Caki2 (cell line): ENCODE data around the gene MAP2K6. TPM values are rescaled to one million over a fixed set of nuclear protein-coding genes. Genes with fewer than 3 reads are reported as not detected.

Experiments
- DNase-seq: peaks from one replicate; pipeline ENCODE4 v3.0.0-alpha.2; 2015; ENCODE audit warnings: low read depth
- in situ Hi-C: cut with HindIII; loops from 2 replicates; pipeline ENCODE4 v1.10.0; 2016; ENCODE audit warnings: low sequenced_read_pairs, low pct_unique_long_range_greater_than_20kb, mixed read lengths
- total RNA-seq: library from RNA; depleted of rRNA; stranded (reverse); fragments of >200 nt; shearing (Covaris generic); gene quantifications from 2 replicates; pipeline ENCODE4 v1.2.3, GENCODE V29; 2014; ENCODE audit warnings: low replicate concordance

Gene MAP2K6
- total RNA-seq, 1 experiment from 2014 or later = 6.3 TPM

DNA sequence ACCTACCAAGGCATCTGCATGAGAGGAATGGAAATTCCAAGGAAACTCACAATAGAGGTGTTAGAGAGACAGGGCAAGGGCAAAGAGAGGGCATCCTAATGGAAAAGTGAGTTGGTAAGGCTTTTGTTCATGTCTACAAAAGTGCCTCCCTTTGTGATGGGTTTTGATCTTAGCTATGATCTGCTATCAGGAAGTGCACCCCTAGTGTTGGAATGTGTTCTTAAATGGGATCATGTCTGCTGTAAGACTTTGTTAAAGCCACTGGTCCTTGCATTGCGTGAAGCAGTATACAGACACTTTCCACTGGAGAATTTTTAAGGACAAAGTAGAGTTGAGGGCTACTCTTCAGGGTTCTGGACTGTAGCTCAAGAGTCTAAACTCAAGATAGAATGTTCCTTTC lies 92.0 kb downstream of the MAP2K6 start:
- in situ Hi-C loops = no loop called here
- DNase-seq = no peak

DNA sequence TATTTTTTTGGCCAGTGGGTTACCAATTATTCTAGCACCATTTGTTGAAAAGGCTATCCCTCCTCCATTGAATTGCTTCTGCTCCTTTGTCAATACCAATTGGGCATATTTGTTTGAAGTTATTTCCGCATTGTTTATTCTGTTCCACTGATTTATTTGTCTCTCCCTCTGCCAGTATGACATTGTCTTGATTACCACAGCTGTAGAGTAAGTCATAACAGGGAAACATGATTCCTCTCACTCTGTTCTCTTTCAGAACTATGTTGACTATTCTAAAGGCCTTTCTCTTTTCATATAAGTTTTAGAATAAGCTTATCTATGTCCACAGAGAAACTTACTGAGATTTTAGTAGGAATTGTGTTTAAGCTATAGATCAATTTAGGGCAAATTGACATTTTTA lies 94.3 kb downstream of the MAP2K6 start:
- in situ Hi-C loops = no loop called here
- DNase-seq = no peak

DNA sequence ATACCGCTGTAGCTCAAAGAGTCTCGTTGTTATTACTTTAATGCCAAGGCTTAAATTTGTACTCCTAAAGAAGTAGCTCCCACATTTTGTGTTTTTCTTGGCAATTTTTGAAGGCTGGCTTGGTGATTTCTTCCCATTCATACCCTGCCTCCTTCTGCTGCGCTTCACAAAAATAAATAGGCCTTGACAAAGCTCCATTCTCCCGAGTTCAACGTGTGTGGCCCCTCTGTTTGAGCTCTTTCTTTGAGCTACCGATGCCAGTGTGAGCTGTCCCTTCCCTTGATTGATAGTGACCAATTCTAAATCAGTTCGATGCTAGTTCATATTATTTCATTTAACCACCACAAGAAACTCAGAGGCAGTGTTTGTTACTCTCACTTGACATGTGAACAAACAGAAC lies 96.8 kb downstream of the MAP2K6 start:
- no peak for DNase-seq
- in situ Hi-C loops = no loop called here

DNA sequence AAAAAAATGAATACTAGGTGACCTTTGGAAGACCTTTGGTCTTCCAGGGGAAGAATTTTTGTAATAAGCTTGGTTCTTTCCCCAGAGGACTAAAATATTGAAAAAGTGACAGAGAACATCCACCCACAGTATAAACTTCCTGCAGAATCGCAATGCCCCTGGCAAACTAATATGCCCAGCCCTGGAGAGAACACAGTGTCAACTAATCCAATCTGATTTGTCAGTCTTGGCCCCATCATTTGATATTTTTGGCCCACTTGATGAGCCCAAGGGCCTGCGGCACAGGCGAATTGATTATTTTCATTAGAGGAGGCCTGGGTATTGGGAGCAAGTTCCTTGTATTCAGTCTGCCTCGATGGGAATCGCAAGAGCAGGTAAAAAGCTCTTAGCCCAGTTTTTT lies 98.4 kb downstream of the MAP2K6 start:
- DNase-seq = no peak
- in situ Hi-C loops = no loop called here

DNA sequence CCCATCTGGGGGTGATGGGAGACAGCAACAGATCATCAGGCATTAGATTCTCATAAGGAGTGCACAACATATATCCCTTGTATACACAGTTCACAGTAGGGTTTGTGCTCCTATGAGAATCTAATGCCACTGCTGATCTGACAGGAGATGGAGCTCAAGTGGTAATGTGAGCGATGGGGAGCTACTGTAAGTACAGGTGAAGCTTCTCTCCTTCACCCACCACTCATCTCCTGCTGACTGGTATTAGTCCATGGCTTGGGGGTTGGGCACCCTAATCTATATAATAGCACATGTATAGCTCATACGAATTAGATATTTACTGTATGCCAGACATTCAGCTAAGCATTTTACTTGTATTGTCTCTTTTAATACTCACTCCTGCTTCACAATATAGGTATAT lies 101.7 kb downstream of the MAP2K6 start:
- in situ Hi-C loops = no loop called here

DNA sequence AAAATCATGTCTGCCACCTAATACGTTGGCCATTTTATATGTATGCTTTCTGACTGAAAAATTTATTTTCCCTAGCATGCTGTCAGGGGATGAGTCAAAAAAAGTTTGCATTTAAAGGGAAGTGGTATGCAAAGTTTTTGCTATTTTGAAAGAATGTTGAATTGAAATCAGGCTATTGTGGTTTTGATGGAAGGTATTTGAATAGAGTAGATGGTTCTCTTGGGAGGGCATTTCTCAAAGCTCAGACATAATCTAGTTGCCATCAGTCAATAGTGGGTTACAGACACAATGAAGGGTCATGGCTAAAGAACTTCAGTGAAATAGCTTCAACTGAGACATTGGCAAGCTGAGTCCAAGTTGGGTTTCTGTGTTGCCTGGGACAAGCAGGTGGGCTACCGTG lies 102.4 kb downstream of the MAP2K6 start:
- no peak for DNase-seq
- in situ Hi-C loops = no loop called here

More for the DNA sequence above, 101.7 kb downstream of the MAP2K6 start:
- DNase-seq = no peak

DNA sequence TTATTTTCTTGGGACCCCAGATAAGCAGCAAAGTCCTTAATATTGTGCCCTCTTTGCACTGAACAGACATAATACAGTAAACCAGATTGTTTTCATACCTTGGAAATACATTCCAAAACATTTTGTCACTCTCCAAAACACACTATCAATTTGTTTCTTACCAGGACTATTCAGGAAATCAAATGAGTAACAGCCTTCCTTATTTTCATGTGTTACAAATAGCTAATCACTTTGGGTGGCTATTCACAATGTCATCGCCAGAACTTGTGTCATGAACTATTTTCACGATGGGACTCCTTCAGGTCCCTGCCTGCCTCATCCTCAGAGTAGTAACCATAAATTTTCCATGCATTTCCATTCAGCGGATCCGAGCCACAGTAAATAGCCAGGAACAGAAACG lies 104.5 kb downstream of the MAP2K6 start:
- DNase-seq = no peak
- in situ Hi-C loops = no loop called here

DNA sequence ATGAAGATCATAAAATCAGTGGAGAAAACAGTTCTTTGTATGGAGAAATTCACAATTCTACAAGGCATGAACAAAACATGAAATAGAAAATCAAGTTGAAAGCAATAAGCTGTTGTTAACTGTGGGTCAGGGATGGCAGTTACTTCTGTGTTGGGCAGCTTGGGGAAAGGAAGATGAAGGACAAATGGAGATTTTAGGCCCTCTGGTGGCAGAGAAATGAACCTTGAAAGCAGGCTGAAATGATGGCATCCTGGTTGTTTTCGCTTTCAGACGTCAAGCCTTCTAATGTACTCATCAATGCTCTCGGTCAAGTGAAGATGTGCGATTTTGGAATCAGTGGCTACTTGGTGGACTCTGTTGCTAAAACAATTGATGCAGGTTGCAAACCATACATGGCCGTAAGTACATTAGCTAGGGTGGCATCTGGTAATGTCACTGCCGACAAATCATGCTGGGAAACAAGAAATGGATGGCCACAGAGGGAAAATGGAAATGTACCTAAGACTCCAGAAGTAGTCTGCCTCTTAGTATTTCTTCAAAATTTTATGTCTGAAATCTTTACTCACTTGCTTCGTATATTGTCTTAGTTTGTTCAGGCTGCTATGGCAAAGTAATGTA lies 108.9 kb downstream of the MAP2K6 start:
- peak; percentile 41 for DNase-seq
- in situ Hi-C loops = no loop called here

DNA sequence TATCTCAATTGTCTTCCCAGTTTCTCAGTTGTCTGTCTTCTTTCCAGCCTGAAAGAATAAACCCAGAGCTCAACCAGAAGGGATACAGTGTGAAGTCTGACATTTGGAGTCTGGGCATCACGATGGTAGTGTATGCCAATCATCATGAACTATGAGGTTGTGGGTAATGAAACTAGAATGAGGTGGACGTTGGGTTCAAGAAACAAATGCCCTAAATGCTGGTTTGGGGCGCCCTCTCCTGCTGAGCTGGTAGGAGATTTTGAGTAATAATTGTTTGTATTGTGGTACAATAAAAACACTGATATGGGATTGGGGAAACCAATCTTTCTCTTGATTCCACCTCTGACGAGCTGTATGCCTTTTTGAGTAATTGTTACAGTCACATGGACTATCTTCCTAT lies 110.4 kb downstream of the MAP2K6 start:
- in situ Hi-C loops = no loop called here

DNA sequence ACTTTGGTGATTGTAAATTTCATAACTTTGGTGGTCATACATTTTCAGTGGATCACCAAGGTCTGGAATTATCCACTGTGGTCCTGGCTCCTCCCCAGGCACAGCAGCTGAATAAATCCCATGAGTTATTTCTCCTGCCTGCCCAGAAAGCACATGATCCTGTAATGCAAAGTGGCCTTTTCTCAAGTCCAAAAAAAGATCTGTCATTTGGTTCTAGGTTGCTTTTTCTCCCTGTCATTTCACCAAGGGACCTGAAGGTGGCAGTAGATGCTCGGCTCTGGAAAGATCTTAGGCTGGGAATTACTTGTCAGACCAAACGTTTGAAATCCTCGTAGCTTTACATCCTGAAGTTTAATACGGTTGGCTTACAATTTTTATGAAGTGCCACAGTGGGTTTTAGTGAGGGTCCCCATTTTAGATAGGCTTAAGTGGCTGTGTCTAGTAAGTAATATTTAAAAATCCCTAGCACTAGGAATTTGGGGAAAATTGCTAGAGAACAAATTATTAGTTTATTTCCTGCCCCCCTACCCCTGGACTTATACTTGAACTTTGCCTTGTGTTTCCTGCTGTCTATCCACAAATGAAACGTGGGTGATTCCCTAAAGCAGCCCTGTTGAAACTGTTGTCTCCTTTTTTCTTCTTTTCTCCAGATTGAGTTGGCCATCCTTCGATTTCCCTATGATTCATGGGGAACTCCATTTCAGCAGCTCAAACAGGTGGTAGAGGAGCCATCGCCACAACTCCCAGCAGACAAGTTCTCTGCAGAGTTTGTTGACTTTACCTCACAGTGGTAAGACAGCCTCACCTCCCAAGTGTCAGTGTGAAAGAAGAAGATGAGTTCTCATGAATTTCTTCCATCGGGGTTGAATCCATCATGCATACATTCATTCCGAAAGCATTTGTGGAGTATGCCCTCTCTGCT lies 111.7 kb downstream of the MAP2K6 start:
- DNase-seq = peak; percentile 54
- in situ Hi-C loops = no loop called here

More for the DNA sequence above, 110.4 kb downstream of the MAP2K6 start:
- DNase-seq = no peak

DNA sequence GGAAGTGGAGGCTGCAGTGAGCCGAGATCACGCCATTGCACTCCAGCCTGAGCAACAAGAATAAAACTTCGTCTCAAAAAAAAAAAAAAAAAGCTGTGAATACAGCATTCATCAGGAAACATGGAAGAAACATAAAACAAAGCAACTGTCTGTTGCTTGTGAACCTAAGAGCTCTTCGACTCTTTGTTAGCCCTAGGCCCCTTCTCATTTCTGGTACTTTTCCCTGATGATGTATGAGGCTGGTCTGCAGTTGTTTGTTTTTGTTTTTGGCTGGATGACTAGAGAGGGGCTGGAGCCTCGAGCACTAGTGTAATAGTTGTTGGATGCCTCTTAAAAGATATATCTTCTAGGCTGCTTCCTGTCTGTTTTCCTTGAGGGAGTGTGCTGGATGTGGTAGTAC lies 113.5 kb downstream of the MAP2K6 start:
- no peak for DNase-seq
- in situ Hi-C loops = no loop called here

DNA sequence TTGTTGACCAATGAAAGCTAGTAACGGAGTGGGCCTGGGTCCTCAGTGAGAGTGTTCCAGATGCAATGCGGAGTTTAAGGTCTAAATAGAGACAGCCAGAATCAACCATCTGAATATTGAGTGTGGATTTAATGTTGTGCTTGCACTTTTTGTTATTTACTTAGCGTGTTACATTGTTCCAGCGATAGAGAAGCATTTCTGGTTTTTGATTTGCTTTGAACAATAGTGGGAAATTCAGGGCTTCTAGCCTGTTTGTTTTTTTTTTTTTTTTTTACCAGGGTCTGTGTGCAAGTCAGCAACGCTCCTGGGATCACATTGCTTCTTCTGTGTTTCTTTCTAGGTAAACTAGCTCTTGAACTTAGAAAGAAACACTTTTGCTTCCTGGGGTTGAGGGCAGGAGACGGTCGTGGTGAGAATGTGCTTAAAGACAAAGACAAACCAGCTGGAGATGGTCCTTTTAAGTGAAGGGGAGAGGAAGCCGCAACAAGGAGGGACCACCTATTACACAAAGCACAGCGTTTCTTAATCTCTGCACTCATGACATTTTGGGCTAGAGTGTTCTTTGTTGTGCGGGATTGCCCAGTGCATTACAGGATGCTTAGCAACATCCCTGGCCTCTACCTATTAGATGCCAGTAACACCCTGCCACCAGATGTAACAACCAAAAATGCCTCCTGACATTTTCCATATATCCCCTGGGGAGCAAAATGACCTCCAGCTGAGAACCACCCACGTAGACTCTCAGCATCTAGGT lies 119.2 kb downstream of the MAP2K6 start:
- in situ Hi-C loops = no loop called here
- no peak for DNase-seq

DNA sequence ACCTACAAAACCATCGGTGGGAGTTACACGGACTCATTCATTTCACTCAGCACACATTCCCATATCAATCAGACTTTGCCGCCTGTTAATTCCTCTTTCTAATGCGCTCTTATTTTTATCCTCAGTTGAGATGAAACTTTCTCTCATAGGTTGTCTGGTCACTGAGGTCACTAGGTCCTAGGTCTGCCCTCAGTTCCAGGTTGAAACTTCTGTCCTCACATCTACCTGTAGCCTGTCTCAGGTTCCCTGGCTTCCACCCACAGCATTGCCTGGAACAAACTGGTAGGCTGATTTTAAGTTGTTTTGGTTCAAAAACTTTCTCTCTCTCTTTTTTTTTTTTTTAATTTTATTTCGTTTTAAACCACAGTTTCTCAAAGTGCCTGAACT lies 119.7 kb downstream of the MAP2K6 start:
- in situ Hi-C loops = no loop called here
- no peak for DNase-seq

DNA sequence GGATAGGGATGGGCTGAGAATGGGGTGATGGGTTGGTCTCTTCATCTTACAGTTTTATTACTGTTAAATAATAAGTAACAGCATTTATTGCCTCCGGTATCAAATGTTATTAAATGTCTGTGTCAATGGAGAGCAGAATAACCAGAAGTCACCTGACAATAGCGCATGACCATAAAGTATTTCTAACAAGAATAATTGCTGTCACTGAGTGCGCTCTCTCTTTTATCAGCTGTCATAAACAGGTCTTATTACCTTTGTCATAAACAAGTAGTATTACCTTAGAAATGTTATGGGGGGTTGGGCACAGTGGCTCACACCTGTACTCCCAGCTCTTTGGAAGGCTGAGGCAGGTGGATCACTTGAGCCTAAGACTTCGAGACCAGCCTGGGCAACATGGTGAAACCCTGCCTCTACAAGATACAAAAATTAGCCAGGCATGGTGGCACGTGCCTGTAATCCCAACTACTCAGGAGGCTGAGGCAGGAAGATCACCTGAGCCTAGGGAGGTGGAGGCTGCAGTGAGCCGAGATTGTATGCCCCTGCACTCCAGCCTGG lies 120.6 kb downstream of the MAP2K6 start:
- DNase-seq = no peak
- in situ Hi-C loops = no loop called here

DNA sequence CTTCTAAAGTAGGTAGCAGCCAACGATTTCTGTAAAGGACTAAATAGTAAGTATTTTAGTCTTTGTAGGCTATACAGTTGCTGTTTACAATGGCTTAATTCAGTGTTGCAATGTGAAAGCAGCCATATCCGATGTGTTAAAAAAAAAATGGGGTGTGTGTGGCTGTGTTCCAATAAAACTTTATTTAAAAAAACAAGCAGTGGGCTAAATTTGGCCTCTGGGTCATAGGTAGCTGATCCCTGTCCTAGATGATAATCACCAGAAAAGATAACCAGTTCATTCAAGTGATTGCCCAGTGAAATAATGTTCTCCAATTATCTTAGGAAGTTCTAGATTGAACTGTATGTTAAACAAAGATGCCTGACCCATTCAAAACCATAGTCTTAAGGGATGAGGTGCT lies 124.3 kb downstream of the MAP2K6 start:
- DNase-seq = no peak
- in situ Hi-C loops = no loop called here

DNA sequence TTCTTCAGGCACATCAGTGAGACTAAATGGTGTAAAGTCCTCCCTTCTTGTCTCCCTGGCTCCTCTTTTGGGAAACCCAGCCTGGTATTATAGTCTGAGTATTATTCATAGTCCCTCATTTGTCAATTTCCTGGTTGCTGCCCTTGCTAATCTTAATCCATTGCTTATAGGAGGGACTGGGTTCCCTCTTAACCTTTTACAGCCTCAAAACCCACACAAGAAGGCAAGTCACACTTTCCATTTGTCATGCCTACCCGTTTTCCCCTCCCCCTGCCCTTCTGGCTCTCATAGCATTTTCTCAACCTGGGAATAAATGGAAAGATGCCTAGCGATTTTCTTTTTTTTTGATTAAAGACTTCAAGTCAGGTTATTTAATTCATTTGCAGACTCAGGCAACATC lies 124.8 kb downstream of the MAP2K6 start:
- no peak for DNase-seq
- in situ Hi-C loops = no loop called here

DNA sequence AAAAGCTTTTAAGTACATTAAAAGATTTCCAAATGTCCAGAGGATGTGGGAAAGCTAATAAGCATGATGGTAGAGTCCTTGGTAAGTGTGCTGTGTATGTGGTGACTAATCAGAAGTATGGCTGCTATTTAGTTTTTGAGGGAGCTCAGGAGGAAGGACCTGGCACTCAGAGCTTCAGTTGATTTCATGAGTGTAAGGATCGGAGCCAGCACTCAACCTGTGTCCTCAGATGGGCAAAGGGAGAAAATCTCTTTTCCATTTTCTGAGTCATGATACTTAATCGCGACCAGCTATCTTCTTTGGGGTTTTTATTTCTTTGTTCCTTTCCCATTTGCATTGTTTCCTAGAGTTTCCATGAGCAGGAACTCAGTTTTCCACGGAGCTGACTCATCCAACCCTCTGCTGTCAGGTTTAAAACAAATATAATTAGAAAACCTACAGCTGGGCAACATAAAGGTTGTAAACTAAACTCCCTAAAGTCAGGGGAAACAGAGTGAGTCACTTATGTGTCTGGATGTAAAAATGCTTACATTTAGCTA lies 125.4 kb downstream of the MAP2K6 start:
- peak; percentile 38 for DNase-seq
- in situ Hi-C loops = no loop called here

DNA sequence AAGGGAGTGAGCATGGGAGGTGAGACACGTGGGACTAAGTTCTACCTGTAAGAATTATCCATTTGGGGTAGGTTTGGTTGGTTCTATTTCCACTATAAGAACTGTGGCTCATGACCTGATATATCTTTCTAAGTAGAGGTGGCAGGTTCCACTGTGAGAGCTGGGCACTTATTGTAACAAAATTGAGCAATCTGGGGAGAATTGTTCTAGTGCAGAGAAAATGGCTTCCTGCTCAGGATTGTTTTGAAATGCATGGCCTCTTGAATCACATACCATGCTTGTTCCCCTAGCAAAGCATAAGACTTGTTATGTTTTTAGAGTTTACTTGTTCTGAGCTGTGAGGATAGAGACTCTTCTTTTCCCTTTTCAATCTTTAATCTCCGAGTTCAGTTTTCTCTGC lies 125.9 kb downstream of the MAP2K6 start:
- in situ Hi-C loops = no loop called here
- DNase-seq = no peak

DNA sequence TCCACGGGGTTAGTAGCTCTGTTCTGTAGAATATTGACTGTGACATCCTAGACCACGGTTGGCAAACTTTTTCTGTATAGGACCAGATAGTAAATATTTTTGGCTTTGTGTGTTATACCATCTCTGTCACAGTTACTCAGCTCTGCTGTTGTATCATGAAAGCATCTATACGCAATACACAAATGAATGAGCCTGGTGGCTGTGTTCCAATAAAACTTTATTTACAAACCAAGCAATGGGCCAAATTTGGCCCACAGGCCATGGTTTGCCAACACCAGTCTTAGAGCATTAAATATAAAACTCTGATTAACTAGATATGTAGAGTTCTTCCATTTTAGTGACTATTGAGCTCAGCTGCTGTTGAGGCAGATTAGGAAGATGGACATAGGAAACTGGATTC lies 132.7 kb downstream of the MAP2K6 start:
- in situ Hi-C loops = no loop called here
- no peak for DNase-seq
